WERI-Rb-1 (cell line): ENCODE measurements around the gene IFI27.
A peak's percentile ranks its signal among the peaks of the same experiment; 100 is the strongest.

Experiments used
- DNase-seq: peaks from one replicate; pipeline ENCODE4 v3.0.0-alpha.2; 2020
- H3K27ac ChIP-seq: fragments of 250-450 bp; sonication (Bioruptor Pico); 2 replicates; pipeline ENCODE4 v1.5.1; 2020; ENCODE audit warnings: mild to moderate bottlenecking, moderate library complexity
- H3K27me3 ChIP-seq: fragments of 250-450 bp; sonication (Bioruptor Pico); 2 replicates; pipeline ENCODE4 v1.5.1; 2021; ENCODE audit warnings: mild to moderate bottlenecking, low read depth, moderate library complexity; ENCODE audit not compliant: insufficient read depth, severe bottlenecking
- H3K36me3 ChIP-seq: fragments of 250-450 bp; sonication (Bioruptor Pico); 2 replicates; pipeline ENCODE4 v1.5.1; 2020; ENCODE audit warnings: mild to moderate bottlenecking, moderate library complexity
- H3K4me3 ChIP-seq: 2 replicates; pipeline ENCODE4 v1.5.1; 2011; ENCODE audit warnings: low read depth, mild to moderate bottlenecking, control low read depth, low read length
- H3K9me3 ChIP-seq: fragments of 250-450 bp; sonication (Bioruptor Pico); 2 replicates; pipeline ENCODE4 v1.5.1; 2021; ENCODE audit warnings: mild to moderate bottlenecking, moderate library complexity; ENCODE audit not compliant: severe bottlenecking
- TF ChIP-seq, protein P1 (sequence below): IDR thresholded peaks from 2 replicates; pipeline ENCODE4 v1.5.1; 2011; ENCODE audit warnings: low read depth, mild to moderate bottlenecking, control low read depth, inconsistent platforms, low read length

IFI27 gene

DNA sequence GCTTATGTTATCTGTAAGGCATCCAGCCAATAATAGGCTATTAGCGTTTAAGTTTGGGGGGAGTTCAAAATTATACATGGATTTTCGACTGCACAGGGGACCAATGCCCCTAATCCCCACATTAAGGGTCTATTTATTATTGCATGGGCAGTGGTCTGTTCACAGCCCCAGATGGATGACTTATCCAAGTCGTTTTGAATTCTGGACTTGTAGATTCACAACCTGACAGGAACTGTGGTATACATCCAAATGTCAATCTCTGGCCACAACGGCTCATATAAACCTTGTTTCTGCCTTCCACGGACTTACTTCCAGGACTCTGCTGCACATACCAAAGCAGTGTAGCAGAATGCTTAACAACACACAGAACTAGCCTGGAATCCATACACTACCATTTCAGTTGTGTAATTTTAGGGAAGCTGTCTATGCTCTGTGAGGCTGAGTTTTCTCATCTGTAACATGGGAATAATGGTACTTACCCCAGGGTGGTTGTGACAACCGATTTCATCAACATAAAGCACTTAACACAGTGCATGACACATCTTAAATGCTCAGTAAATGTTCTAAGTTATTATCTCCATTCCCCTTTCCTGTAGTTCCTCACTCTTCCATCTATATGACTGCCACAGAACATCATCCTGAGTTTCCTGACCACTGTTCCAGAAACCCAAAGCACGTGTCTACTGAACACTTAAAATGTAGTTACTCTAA lies 33.3 kb upstream of the IFI27 start:
- Histone ChIP-seq H3K27ac (no peak overlapping the region), H3K27me3 (no peaks in the 10 kb centered on the region), H3K36me3 (peaks cover 53% of the 10 kb centered on the region), H3K9me3 (peaks cover 6% of the 10 kb centered on the region), H3K4me3 (no peak overlapping the region)
- DNase-seq: no peak
- TF ChIP-seq, protein P1, sequence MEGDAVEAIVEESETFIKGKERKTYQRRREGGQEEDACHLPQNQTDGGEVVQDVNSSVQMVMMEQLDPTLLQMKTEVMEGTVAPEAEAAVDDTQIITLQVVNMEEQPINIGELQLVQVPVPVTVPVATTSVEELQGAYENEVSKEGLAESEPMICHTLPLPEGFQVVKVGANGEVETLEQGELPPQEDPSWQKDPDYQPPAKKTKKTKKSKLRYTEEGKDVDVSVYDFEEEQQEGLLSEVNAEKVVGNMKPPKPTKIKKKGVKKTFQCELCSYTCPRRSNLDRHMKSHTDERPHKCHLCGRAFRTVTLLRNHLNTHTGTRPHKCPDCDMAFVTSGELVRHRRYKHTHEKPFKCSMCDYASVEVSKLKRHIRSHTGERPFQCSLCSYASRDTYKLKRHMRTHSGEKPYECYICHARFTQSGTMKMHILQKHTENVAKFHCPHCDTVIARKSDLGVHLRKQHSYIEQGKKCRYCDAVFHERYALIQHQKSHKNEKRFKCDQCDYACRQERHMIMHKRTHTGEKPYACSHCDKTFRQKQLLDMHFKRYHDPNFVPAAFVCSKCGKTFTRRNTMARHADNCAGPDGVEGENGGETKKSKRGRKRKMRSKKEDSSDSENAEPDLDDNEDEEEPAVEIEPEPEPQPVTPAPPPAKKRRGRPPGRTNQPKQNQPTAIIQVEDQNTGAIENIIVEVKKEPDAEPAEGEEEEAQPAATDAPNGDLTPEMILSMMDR: no peak

DNA sequence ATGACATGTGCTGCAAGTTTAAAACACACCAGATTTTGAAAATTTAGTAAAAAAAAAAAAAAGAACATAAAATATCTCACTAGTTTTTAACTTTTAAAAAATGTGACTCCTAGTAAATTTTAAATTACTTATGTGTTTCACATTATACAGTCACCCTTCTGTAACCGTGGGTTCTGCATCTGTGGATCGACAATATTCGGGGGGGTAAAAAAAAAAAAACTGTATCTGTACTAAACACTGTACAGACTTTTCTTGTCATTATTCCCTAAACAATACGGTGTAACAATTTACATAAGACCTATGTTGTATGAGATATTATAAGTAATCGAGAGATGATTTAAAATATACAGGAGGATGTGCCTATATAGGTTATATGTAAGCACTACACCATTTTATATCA lies 32.7 kb upstream of the IFI27 start:
- Histone ChIP-seq H3K4me3 (no peak overlapping the region), H3K36me3 (peaks cover 50% of the 10 kb centered on the region)

DNA sequence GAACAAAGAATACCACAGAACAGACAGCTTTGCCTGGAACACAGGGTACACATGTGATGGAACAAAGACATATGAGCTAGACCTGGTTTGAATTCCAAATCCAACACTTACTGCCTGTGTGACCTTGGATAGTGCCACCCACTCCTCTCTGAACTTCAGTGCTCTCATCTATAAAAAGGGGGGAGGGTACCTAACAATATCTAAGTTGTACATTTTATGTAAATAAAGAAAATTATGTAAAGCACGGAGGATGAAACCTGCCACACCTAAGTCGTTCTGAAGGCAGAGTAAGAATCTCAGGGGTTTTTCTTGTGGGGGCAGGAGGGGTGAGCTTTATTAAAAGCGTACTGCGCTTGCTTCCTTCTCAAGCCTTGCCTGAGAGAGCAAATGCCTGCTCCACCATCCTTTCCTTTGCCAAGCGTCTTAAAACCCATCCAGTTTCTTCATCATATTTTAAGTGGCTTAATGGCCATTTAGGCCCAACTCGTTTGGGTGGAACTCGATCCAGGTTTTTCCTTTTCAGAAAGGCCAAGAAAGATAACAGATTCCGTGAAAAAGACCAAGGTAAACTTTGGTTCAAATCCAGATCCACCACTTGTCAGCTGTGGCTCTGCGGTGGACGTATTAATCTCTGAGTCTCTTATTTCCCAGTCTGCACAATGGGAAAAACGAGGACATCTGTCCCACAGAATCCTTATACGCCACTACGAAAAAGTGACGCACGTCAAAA lies 30.5 kb upstream of the IFI27 start:
- Histone ChIP-seq H3K27me3 (no peaks in the 10 kb centered on the region), H3K36me3 (peaks cover 49% of the 10 kb centered on the region), H3K9me3 (peaks cover 5% of the 10 kb centered on the region), H3K4me3 (peak overlapping the region; percentile 90), H3K27ac (peak overlapping the region; percentile 92)
- TF ChIP-seq, protein P1: no peak
- DNase-seq: peak; percentile 36

More for the DNA sequence above, 32.7 kb upstream of the IFI27 start:
- TF ChIP-seq, protein P1: no peak
- H3K27ac ChIP-seq: no peak overlapping the region
- no peaks in the 10 kb centered on the region for H3K27me3 ChIP-seq
- DNase-seq: no peak
- H3K9me3 ChIP-seq: peaks cover 6% of the 10 kb centered on the region

DNA sequence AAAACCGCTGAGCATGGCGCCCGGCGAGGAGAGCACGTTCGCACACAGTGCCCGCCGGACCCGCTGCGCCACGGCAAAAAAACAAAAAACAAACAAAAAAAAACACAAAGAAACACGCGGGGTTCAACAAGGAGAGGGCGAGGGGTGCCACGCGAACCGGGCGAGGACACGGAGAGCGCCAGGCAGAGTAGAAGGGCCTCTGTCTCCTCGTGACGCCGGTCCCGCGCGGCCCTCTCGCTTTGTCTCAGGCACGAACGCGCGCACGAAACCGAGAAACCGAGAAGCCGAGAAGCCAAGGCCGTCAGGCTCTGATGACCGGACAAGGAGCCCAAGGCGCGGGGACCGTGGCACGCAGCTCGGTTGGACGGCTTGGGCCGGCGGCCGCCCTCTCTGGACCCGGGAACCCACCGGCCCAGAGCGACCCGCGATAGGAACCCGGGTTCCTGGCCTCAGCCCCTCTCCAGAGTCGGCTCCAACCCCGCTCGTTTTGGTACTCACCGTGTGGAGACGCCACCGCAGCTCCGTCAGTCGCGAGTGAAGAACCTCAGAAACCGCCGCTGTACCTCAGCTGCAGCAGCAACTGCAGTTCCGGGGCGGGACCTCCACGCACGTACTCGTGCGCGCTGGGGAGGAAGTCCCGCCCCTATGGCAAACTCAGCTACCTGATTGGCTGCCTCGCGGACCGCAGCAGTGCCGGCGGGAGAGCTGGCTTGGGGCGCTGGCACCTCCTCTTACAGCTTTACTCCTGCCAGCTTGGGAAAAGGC lies 29.7 kb upstream of the IFI27 start, which contains the start of the genes DDX24 and IFI27L1:
DDX24 (minus strand) TSS at position 582 of the 765 bp plus-strand sequence. CDS start 1,460 bp downstream, outside the sequence.
IFI27L1 (plus strand) TSS at position 690 of the 765 bp plus-strand sequence. CDS start 15,628 bp downstream, outside the sequence.
- peak within 1 kb of the TSS; percentile 90 for H3K4me3 ChIP-seq
- peak within 1 kb of the TSS; percentile 92 for H3K27ac ChIP-seq
- DNase-seq: peak; percentile 96
- TF ChIP-seq, protein P1: no peak
- H3K27me3 ChIP-seq: no peaks in the 10 kb centered on the region
- H3K36me3 ChIP-seq: peaks cover 44% of the 10 kb centered on the region
- H3K9me3 ChIP-seq: peaks cover under 1% of the 10 kb centered on the region

DNA sequence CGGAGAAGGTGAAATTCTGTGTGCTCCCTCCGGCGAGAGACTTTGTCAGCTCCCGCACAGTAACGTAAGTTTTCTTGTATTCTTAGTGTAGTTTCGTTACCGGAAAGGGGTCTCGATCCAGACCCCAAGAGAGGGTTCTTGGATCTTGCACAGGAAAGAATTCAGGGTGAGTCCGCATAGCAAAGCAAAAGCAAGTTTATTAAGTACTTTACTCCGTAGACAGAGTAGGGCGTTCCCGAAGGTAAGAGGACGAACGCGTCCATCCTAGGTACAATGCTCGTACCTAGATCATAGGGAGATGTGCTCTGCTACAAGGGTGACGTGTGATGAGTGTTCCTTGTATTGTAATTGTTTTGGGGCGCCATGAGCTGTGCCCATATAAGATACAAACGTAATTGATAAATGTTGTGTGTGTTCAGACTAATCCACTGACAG lies 29.1 kb upstream of the IFI27 start:
- peak overlapping the region; percentile 92 for H3K27ac ChIP-seq
- no peaks in the 10 kb centered on the region for H3K27me3 ChIP-seq
- TF ChIP-seq, protein P1: no peak
- H3K4me3 ChIP-seq: peak overlapping the region; percentile 90
- peaks cover 5% of the 10 kb centered on the region for H3K9me3 ChIP-seq
- DNase-seq: no peak
- peaks cover 38% of the 10 kb centered on the region for H3K36me3 ChIP-seq
